GM20000 (cell line): ENCODE results near the gene BMERB1.
"Not testable (repeated sequence)": the region's sequence is repeated elsewhere in the genome, so short reads cannot be mapped to it uniquely, and the experiment has no call there.

ENCODE experiments used
- DNase-seq: peaks from one replicate; pipeline ENCODE4 v3.0.0; 2012; ENCODE audit warnings: low spot score
- CTCF ChIP-seq: IDR thresholded peaks from 2 replicates; pipeline ENCODE4 v1.5.1; 2012; ENCODE audit warnings: mild to moderate bottlenecking, control low read depth; ENCODE audit errors: extremely low read depth, missing control alignments

Gene BMERB1

GRCh38 chr16:15566095-15566494 is 131.7 kb downstream of the BMERB1 start:
- DNase-seq: no peak
- TF ChIP-seq CTCF: no peak

GRCh38 chr16:15567823-15568222 is 133.4 kb downstream of the BMERB1 start:
- no peak for DNase-seq
- no peak for TF ChIP-seq CTCF

- DNase-seq: not testable (repeated sequence)
These were observed 136.3 kb downstream of the BMERB1 start for GRCh38 chr16:15570666-15571065.

GRCh38 chr16:15571557-15571956 is 137.2 kb downstream of the BMERB1 start:
- DNase-seq: no peak
- TF ChIP-seq CTCF: no peak

GRCh38 chr16:15572329-15573001 is 138.1 kb downstream of the BMERB1 start:
- TF ChIP-seq CTCF: no peak
- no peak for DNase-seq

- no peak for DNase-seq
- TF ChIP-seq CTCF: no peak
These were observed 139.0 kb downstream of the BMERB1 start for GRCh38 chr16:15573274-15573895.

- DNase-seq: not testable (repeated sequence)
These were observed 139.7 kb downstream of the BMERB1 start for GRCh38 chr16:15573896-15574613.

- TF ChIP-seq CTCF: no peak
- no peak for DNase-seq
These were observed 140.2 kb downstream of the BMERB1 start for GRCh38 chr16:15574614-15574948.
